ENCODE data around the gene ITIH5.

ITIH5 gene

GRCh38 chr10:7598771-7599170 lies 68.0 kb downstream of the ITIH5 start:
- no peak overlapping the region for H3K4me3 ChIP-seq (ENCODE audit: control insufficient read depth, low read depth, low read length)
- no peak for DNase-seq (ENCODE audit: low read depth)
- TF ChIP-seq, protein P1, sequence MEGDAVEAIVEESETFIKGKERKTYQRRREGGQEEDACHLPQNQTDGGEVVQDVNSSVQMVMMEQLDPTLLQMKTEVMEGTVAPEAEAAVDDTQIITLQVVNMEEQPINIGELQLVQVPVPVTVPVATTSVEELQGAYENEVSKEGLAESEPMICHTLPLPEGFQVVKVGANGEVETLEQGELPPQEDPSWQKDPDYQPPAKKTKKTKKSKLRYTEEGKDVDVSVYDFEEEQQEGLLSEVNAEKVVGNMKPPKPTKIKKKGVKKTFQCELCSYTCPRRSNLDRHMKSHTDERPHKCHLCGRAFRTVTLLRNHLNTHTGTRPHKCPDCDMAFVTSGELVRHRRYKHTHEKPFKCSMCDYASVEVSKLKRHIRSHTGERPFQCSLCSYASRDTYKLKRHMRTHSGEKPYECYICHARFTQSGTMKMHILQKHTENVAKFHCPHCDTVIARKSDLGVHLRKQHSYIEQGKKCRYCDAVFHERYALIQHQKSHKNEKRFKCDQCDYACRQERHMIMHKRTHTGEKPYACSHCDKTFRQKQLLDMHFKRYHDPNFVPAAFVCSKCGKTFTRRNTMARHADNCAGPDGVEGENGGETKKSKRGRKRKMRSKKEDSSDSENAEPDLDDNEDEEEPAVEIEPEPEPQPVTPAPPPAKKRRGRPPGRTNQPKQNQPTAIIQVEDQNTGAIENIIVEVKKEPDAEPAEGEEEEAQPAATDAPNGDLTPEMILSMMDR (IDR thresholded peaks at IDR 0.05; ENCODE audit: control insufficient read depth, insufficient read depth, low read depth, low read length, missing control alignments) = no peak

DNA sequence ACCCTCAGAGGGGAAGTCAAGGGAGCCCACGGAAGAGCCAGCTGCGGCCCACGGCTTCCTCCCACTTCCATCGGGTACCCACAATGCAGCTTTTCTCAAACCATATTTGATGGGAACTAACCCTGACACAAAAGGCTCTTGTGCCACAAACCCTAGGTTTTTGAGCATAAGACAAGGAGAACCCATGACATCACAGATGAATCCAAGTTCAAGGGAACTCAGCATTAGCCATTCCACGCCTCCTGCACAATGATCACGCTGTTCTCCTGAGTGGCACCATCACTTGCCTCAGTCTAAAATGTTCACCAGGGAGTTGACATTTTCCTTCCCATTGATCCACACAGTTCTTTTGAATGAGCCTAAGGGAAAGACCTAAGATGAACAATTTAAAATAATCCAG lies 70.4 kb downstream of the ITIH5 start:
- TF ChIP-seq, protein P1 (IDR thresholded peaks at IDR 0.05; ENCODE audit: control insufficient read depth, insufficient read depth, low read depth, low read length, missing control alignments) = no peak
- no peak overlapping the region for H3K4me3 ChIP-seq (ENCODE audit: control insufficient read depth, low read depth, low read length)
- no peak for DNase-seq (ENCODE audit: low read depth)

- TF ChIP-seq, protein P1 (IDR thresholded peaks at IDR 0.05; ENCODE audit: control insufficient read depth, insufficient read depth, low read depth, low read length, missing control alignments) = no peak
- DNase-seq (ENCODE audit: low read depth) = no peak
- no peak overlapping the region for H3K4me3 ChIP-seq (ENCODE audit: control insufficient read depth, low read depth, low read length)
These were observed 72.9 kb downstream of the ITIH5 start for GRCh38 chr10:7593905-7594304.

GRCh38 chr10:7593063-7593462 lies 73.7 kb downstream of the ITIH5 start:
- TF ChIP-seq, protein P1 (IDR thresholded peaks at IDR 0.05; ENCODE audit: control insufficient read depth, insufficient read depth, low read depth, low read length, missing control alignments) = no peak
- no peak overlapping the region for H3K4me3 ChIP-seq (ENCODE audit: control insufficient read depth, low read depth, low read length)
- DNase-seq (ENCODE audit: low read depth) = no peak

GRCh38 chr10:7592627-7593026 lies 74.1 kb downstream of the ITIH5 start:
- no peak overlapping the region for H3K4me3 ChIP-seq (ENCODE audit: control insufficient read depth, low read depth, low read length)
- TF ChIP-seq, protein P1 (IDR thresholded peaks at IDR 0.05; ENCODE audit: control insufficient read depth, insufficient read depth, low read depth, low read length, missing control alignments) = no peak
- no peak for DNase-seq (ENCODE audit: low read depth)

DNA sequence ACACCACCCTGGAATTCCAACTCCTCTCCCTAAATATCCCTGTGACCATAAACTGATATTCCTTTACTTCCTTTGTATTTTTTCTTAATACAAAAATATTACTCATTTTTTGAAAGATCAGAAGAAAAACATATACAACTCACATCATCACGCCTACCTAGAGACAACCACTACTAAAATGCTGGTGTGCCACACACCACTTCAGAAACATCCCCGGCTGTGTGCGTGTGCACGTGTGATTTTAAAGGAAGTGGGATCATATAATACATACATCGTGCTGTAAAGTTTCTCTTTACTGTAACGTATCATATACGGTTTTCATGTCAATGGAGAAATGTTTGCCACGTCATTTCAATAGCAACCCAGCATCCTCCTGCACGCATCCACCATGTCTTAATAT lies 76.5 kb downstream of the ITIH5 start:
- no peak overlapping the region for H3K4me3 ChIP-seq (ENCODE audit: control insufficient read depth, low read depth, low read length)
- TF ChIP-seq, protein P1 (IDR thresholded peaks at IDR 0.05; ENCODE audit: control insufficient read depth, insufficient read depth, low read depth, low read length, missing control alignments) = no peak
- no peak for DNase-seq (ENCODE audit: low read depth)

DNA sequence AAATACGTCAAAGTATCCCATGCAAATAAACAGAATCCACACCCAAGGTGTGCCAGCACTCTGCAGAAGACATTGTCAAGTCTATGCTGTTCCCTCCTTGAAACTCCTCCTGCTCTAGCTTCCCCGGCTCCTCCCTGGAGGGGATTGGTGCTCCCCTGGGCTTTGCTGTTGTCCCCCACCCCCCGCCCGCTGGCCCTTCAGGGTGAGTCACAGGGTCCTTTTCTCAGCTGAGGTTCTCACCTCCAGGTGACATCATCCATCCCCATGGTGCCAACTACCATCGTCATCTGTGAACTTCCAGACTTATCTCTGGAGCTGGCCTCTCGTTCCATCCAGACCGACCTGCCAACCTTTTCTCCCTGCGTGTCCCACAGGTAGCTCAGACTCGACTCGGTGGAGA lies 77.0 kb downstream of the ITIH5 start:
- no peak for DNase-seq (ENCODE audit: low read depth)
- H3K4me3 ChIP-seq (ENCODE audit: control insufficient read depth, low read depth, low read length) = no peak overlapping the region
- TF ChIP-seq, protein P1 (IDR thresholded peaks at IDR 0.05; ENCODE audit: control insufficient read depth, insufficient read depth, low read depth, low read length, missing control alignments) = no peak

All from AG09309 (cell line).